T-helper 1 cell treated with Interleukin-12 subunit alpha and Interleukin-12 subunit beta and Interleukin-4 antibody, amounts not matched to agents 30 ng/mL and 1 ng/mL, for 36 hours (primary cell): ENCODE data around the gene ATP11A. TPM values are rescaled to one million over a fixed set of nuclear protein-coding genes. Genes with fewer than 3 reads are reported as not detected.
"Not testable (repeated sequence)": the region's sequence is repeated elsewhere in the genome, so short reads cannot be mapped to it uniquely, and the experiment has no call there.

Experiments used
- intact Hi-C: fragments of 100-400 bp; cut with micrococcal nuclease; formaldehyde crosslinking; loops from one replicate; pipeline ENCODE4 v1.15.1; 2024
- total RNA-seq: library from RNA; stranded (reverse); gene quantifications from 2 replicates; pipeline ENCODE4 v1.2.3, GENCODE V29; 2022

Gene ATP11A
- total RNA-seq, 1 donor from 2014 or later, result 72.9 TPM

DNA sequence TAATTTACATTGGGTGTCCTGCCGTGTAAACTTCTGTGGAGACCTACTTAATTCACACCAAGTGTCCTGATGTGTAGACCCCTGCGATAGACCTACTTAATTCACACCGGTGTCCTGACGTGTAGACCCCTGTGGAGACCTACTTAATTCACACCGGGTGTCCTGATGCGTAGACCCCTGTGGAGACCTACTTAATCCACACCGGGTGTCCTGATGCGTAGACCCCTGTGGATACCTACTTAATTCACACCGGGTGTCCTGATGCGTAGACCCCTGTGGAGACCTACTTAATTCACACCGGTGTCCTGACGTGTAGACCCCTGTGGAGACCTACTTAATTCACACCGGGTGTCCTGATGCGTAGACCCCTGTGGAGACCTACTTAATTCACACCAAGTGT, 97.0 kb downstream of the ATP11A start:
- intact Hi-C loops, result loop anchor here (10.0 kb wide), 1 partner anchor 1992 kb away; no protein-coding TSS in a partner anchor

DNA sequence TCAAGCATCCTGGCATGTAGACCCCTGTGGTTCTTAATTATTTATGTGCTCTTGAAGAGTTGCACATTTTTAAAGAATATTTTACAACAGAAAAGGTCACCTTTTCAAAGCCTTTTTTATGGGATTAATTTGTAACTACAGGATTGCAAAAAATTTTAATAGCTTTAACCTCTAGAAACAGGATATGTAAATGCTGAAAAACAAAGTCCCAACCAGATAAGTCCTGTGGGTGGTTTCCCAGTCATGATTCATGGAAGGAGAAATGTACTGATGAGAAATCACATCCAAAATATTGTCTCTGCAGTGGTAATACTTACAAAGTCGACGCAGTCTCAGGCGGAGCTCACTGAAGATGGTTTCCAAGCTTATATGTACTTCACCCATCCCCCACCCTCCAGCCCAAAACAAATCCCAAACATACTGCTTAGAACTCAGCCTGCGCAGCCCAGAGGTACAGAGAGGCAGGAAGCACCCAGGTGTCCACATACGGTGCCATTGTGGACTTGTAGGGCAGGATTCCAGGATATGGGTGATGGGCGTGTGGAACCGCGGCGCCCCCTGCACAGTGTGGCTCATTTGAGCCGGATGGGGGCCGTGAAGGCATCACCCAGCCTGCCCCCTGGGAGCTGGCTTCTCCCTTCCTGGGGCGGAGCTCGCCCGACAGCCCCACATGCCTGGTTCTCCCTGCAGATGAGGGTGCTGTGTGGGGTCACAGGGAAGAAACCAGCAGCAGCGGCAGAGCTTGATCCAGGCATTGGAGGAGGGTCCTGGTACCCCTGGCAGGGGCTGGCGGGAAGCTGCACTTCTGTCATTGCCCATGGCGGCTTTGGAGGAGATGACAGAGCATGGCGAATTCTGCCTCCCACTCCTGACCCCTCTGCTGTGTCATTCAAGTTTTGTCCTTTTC, 101.2 kb downstream of the ATP11A start:
- intact Hi-C loops, result no loop called here

DNA sequence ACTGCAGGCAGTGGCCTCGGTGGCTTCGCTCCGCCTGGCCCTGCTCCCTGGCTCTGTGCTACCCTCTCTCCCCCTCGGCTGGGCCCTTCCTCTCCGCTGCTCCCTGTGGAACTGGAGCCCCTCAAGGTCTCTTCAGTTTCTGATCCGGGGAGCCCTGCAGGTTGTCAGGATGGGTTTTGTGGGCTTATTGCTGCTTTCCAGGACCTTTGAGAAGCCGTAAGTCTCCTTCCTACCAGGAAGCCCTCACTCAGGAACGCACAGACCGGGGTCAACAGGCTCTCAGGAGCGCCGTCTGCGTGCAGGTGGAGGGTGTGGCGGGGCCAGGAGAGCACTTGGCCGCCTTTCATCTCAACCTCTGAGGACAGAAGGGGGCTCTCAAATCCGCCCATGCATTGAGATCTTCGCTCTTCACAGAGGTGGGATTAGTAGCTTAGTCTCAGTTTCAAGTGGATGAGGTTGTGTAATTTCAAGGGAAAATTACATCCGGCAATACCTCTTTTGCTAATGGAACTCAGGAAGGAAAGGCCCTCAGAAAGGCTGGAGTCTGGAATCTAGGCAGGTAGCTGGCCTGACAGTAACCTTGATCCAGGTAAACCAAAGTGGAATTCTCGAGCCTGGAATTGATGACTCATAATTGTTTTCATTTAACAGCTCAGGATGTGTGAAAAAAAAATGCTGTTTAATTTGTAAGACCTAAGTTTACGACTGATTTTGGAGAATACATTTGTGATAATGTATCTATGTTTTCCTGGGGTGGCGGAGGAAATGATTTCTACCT, 102.0 kb downstream of the ATP11A start:
- intact Hi-C loops, result no loop called here

DNA sequence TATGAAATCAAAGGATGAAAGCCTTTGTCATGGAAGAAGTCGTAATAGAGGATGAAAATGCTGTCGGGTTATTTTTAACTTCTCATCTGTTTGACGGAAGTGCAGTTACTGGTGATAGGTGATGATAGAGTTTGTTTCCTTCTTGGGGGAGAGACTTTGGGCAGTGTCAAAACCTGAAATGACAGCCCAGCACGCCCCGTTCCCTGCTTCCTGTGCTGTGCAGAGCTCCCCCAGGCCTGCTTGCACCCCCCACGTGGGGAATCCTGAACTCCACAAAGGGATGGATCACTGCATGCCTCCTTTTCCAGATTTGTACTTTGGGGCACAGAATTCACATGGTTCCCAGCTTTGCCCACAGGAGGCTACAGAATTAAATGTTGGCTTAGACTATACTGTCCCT, 102.7 kb downstream of the ATP11A start:
- intact Hi-C loops, result no loop called here

DNA sequence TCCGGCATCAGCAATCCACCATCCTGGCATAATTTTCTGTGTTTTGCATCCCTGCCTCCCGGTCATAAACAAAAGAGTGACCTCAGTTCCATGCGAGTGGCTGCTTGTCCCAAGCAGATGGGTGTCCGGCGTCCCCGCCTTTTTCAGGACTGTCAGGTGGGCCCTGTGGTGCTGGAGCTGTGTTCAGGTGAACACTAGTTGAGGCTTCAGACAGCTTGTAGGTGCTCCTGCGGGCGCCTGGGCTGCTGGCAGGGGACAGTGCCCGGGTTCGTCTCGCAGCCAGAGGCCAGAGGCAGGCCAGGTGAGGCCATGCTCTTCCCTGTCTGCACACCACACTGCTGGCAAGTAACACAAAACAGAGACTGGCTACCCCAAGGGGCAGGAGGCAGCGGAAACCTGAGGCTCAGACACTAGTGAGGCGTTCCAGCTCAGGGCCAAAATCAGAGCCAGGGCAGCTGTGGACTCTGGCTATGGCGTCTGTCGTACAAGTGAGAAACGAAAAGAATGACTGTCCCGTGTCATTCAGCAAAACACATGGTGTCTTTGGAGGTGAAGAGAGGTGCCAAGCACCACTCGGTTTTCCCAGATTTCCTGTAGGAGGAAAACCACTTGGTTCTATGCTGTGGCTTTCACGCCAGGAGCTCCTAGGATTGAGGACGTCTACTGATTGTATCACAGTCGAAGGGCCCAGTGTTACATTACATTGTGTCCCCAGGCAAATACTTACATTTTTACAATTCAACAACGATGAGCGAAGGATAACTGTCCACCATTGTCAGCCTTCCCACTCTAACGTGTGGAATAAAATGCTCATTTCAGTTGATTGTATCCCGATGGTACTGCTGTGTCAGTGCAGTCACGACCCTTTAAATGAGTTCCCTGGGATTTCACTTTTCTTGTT, 104.0 kb downstream of the ATP11A start:
- intact Hi-C loops, result no loop called here

DNA sequence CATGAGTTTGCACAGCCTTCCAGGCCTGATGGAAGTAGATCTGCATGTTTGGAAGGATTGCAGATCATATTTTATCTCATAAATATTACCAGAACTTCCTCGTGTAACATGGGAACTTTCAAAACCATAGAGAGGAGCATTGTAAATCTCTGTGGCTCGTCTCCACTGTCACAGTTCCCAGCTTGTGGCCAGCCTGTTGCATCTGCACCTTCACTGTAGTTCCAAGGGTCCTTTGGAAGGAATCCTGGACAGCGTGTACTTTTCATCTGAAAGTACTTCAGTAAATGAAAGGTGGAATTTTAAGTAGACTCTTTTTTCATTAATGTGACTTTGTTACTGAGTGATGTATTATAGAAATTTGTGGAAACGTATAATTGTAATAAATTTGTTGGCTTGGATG, 105.4 kb downstream of the ATP11A start:
- intact Hi-C loops, result no loop called here

DNA sequence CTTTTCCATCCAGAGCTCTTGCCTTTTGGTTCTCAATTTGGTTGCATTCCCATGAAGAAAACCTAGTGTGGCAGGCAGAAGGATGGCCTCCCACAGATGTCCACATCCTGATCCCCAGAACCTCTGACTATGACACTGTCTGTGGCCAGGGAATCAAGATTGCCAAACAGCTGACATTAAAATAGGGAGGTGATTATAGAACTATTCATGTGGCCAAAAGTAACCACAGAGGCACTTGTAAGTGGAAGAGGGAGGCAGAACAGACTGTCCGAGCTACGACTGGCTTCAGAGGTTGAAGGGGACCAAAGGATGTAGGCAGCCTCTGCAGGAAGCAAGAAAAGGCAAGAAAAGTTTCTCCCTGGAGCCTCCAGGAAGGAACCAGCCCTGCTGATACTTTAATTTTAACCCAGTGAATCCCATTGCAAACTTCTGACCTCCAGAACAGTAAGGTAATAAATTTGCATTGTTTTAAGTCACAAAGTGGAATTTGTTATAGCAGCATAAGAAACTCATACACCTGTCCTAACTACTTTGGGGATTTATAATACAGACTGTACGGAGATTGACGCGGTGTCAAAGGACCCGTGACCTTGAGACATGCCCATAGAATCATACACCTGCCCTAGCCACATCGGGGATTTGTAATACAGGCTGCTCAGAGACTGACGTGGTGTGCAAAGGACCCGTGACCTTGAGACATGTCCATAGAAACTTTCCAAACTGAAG, 106.5 kb downstream of the ATP11A start:
- intact Hi-C loops, result no loop called here

DNA sequence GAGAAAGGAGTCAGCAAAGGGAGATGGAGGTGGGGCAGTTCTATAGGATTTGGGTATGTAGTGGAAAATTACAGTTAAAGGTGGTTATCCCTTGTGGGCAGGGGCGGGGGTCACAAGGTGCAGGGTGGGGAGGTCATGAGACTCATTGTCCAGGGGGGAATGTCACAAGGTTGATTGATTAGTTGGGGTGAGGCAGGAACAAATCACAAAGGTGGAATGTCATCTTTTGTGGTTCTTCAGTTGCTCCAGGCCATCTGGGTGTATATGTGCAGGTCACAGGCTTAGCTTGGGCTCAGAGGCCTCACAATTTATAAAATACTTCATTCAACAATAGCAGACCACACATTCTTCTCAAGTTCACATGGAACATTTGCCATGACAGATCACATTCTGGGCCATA, 109.6 kb downstream of the ATP11A start:
- intact Hi-C loops, result no loop called here

DNA sequence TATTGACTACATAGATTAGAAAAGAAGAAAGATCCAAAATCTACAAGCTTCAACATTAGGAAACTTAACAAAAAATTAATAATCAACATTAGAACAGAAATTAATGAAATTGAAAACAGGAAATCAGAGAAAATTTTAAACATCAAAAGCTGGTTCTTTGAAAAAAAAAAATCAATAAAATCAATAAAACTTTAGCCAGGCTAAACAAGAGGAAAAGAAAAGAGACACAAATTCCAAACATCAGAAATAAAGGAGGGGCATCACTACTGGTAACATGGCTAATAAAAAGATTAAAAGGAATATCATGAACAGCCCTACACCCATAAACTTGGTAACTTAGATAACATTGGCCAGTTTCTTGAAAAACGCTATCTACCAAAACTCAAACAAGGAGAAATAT, 110.2 kb downstream of the ATP11A start:
- intact Hi-C loops, result no loop called here

DNA sequence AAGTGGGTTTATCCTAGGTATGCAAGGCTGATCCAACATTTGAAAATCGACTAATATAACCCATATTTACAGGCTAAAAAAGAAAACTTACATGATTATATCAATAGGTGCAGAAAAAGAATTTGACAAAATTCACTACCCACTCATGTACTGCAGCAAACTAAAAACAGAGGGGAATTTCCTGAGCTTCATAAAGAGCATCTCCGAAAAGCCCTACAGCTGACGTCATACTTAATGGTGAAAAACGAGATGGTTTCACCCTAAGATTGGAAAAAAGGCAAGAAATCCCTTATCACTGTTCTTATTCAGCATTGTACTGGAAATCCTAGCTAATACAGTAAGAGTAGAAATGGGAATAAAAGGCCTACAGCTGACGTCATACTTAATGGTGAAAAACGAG, 111.0 kb downstream of the ATP11A start:
- intact Hi-C loops, result not testable (repeated sequence)

DNA sequence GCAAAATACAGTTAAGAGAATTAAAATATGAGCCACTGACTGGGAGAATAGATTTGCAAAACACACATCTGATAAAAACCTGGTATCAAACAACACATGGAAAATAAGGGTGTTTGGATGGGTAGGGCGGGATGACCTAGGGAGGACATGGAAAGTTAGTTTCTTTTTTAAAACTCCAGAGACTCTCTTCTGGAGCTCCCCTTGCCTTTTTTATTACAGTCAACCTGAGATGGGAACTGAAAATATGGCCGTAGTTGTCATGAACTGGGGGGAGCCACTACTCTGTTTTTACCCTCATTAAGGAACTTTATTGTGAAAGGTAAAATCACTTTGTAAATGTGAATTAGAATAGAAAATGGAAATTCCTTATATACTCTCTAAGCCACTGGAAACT, 113.0 kb downstream of the ATP11A start:
- intact Hi-C loops, result no loop called here

DNA sequence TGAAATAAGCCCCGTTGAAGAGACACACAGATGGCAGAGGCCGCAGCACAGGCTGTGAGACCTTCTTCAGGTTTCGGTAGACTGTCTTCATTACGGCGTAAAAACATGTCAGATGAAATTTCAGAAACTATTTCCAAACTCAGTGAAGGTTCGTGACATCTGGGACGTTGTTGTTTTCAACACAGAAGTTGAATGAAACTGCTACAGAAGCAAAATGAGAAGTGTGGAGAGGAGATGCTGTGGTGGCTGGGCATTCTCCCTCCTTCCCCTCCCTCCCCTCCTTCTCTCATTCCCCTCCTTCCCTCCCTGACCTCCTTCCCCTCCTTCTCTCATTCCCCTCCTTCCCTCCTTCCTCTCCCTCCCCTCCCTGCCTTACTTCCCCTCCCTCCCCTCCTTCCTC, 113.6 kb downstream of the ATP11A start:
- intact Hi-C loops, result no loop called here

DNA sequence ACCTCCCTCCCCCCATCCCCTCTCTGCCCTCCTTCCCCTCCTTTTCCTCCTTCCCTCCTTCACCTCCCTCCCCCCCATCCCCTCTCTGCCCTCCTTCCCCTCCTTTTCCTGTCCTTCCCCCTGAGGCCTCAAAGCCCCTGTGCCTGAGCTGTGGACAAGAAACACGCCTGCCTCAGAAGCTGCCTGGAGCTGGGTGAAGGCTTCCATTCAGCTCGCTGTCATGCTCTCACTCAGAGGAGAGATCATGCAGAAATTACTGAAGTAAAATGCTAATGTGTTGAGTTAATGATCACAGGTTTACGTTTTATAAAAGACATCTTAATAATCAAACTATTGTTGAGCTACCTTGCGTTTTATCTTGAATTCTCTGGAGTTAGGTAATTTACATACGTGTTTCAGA, 114.5 kb downstream of the ATP11A start:
- intact Hi-C loops, result no loop called here

DNA sequence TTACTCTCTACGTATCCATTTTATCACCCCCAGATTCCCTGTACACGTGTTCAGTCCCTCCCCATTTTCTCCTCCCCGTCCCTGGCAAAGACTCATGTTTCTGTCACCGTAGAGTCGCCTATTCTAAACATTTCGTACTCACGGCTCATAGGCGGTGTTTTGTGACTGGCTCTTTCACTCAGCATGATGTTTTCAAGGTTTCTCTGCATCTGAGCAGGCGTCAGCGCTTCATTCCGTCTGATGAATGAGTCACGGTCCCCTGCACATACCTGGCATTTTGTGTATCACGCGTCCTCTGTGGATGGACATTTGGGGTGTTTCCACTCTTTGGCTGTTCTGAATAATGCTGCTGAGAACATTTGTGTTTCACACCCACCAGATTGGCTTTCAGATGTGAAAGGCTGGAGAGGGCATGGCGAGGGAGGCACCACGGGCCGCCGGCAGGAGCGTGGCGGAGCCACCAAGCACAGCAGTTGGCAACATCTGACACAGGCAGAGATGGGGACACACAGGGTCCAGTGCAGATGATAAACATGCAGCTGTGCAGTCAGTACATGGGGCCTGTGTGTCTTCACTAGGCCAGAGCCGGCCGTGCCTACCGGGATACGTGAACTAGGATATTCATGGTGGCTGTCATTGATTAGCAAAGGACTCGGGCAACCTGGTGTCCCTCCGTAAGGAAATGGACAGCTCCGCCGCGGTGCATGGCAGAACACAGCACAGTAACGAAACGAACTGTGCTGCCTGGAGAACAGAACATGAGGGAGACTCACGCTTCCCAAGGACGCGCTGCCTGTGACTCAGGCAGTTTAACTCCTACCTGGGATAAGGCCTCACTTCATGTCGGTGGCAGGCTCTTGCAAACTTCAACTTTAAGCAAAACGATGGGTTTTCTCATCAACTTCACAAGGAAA, 117.2 kb downstream of the ATP11A start:
- intact Hi-C loops, result no loop called here

DNA sequence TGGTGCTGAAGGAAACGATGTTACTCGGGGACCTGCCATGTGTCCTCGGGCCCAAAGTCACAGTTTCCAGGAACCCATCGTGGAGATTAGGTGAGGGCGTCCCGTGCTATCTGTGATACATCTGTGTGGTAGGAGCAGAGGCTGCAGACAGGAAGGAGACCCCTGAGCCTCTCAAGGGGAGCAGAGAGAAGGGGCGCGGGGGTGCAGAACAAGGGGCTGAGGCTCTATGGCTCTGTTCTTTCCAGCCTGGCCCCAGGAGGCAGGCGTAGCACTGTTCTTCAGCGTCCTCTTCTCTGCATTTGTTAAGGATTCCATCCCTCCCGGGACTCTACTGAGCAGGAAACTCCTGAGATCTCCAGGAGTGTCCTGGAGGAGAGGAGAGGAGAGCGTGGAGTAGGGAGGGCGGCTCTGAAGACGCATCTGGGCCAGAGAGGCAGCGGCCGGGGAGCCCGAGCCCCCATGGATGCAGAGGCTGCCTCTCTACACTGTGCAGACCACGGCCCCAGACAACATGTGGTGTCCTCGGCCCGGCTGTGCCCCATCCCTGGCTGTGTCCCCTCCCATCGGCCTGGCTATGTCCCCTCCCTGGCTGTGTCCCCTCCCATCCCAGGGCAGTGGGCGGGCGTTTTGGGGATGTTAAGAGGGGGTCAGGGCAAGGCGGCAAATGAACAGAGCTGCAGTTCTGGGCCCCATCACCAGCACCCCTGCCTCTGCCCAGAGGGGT, 118.0 kb downstream of the ATP11A start:
- intact Hi-C loops, result no loop called here

DNA sequence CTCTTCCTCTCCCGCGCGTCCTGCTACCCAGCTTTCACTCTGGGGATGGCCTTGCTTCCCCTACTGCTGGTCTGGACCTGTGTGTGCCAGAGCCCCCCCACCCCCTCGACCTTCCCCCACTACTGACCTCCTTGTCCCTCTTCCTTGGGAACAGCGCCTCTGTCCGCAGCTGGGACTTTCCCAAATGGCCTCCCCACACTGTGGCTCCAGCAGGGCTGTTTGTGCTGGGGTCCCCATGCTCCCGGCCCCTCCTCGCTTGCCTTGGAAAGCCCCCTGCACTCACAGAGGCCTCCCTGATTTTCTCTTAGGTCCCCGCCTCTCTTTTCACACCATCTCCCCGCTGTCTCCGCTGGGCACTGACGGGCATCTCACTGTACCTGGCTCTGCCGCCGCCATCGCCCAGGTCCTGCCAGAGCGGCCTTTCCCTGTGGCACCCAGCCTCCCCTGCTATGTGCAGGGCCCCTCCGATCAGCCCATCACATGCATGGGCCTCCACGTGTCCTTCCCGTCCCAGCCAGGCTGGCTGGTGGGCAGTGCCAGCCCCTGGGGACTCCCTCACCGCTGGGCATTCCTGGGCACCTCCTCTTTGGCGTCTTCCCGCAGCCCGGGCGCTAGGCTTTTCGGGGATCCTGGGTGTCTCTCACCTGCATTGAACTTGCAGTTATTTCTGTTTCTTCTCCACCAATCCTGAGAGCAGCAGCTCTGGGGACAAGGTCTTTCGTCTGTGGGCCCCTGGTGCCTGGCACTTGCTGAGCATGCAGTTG, 118.7 kb downstream of the ATP11A start:
- intact Hi-C loops, result no loop called here

DNA sequence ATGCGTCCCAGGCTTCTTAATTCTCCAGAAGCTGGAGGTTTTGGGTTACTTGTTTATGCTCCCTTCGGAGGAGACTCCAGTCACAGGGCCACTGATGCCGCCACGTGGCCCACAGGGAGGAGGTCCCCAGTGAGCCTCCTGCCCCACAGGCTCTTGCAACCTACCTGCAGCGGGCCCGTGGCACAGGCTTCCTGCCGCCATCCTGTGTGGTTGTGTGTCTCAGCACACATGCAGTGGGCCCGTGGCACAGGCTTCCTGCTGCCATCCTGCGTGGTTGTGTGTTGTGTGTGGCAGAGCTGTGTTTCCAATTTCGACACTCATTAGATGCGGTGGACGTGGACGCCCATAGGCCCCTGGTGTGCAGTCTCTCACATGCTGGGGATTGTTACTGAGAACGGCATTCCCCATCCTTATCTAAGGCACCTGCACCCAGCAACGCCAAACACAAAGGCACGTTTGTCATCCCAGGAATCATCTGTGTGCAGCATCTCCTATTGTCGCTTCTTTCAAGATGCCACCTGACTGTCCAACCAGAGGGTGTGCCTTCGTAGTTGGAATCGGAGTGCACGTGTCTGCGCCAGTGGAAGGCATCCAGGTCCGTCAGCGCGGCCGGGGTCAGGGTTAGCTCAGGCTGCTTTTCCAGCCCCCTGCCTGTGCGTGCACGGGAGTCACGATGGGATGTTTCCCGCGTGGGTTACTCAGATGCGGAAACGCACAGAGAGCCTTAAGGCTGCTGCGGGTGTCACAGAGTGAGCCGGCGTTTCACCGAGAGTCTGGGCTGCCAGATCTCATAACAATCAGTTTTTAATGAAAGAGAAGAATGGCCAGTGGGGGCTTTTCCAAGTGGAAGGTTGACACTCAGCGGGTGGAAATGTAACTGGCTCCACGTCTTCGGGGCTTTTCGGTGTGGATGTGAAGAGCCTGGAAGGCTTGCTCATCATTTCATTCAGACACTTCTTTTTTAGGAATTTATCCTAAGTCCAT, 119.8 kb downstream of the ATP11A start:
- intact Hi-C loops, result no loop called here
